ENCODE results near the gene IZUMO2.
A peak's percentile ranks its signal among the peaks of the same experiment; 100 is the strongest.

The IZUMO2 gene

GRCh38 chr19:50204081-50204428 lies 41.0 kb upstream of the IZUMO2 start:
- TF ChIP-seq, protein P1, sequence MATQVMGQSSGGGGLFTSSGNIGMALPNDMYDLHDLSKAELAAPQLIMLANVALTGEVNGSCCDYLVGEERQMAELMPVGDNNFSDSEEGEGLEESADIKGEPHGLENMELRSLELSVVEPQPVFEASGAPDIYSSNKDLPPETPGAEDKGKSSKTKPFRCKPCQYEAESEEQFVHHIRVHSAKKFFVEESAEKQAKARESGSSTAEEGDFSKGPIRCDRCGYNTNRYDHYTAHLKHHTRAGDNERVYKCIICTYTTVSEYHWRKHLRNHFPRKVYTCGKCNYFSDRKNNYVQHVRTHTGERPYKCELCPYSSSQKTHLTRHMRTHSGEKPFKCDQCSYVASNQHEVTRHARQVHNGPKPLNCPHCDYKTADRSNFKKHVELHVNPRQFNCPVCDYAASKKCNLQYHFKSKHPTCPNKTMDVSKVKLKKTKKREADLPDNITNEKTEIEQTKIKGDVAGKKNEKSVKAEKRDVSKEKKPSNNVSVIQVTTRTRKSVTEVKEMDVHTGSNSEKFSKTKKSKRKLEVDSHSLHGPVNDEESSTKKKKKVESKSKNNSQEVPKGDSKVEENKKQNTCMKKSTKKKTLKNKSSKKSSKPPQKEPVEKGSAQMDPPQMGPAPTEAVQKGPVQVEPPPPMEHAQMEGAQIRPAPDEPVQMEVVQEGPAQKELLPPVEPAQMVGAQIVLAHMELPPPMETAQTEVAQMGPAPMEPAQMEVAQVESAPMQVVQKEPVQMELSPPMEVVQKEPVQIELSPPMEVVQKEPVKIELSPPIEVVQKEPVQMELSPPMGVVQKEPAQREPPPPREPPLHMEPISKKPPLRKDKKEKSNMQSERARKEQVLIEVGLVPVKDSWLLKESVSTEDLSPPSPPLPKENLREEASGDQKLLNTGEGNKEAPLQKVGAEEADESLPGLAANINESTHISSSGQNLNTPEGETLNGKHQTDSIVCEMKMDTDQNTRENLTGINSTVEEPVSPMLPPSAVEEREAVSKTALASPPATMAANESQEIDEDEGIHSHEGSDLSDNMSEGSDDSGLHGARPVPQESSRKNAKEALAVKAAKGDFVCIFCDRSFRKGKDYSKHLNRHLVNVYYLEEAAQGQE (IDR thresholded peaks at IDR 0.05; ENCODE audit: low read depth): no peak
- TF ChIP-seq USF1 (IDR thresholded peaks at IDR 0.05) (no peak), ZBTB7A (IDR thresholded peaks at IDR 0.05; ENCODE audit: low read depth) (no peak), RAD21 (IDR thresholded peaks at IDR 0.05; ENCODE audit: low read depth) (no peak), CREB1 (IDR thresholded peaks at IDR 0.05; ENCODE audit: low read depth) (no peak), EGR1 (IDR thresholded peaks at IDR 0.05) (no peak), TCF12 (IDR thresholded peaks at IDR 0.05; ENCODE audit: low read depth) (no peak), FOXM1 (IDR thresholded peaks at IDR 0.05; ENCODE audit: borderline replicate concordance, low read depth) (no peak), TEAD4 (IDR thresholded peaks at IDR 0.05) (no peak), NFIC (IDR thresholded peaks at IDR 0.05) (no peak), EP300 (IDR thresholded peaks at IDR 0.05; ENCODE audit: borderline replicate concordance) (no peak), YY1 (IDR thresholded peaks at IDR 0.05; ENCODE audit: low read depth) (no peak), CEBPB (IDR thresholded peaks at IDR 0.05) (no peak), TAF1 (IDR thresholded peaks at IDR 0.05; ENCODE audit: low read depth) (no peak)
- TF ChIP-seq, protein P2, sequence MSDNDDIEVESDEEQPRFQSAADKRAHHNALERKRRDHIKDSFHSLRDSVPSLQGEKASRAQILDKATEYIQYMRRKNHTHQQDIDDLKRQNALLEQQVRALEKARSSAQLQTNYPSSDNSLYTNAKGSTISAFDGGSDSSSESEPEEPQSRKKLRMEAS (IDR thresholded peaks at IDR 0.05): no peak

DNA sequence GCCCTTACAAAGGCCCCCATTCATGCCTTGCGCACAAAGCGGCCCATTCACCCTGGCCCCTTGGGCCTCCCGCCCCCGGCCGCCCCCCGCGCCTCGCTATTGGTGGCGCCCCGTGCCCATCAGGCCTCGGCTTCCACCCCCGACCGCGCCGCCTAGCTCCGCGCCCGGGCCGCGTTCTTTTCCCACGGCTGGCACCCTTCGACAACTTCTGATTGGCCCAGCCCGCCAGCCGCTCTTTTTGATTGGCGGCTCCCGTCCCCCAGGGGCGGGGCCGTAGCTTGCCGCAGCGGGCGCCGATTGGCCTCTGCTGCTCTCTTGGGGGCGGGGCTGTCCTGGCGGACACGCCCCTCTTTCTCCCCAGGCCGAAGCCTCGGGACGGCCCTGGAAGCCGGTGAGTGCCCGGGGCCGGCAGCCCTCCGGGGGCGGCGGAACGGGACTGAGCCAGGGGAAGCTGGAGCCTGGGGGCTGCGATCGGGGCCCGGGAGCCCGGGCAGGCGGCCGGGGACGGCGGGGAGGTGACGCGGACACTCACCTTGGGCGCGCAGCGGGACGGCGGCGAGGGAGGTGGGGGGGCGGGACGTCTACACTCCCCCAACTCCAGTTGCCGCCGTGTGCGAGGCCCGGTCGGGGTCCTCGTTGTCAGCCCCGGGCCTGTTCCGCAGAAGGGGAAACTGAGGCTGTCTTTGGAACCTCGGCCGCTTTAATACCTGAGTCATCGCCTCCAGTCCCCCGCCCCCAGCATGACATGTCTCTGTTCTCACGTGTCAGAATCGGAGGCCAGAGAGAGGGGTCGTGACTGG lies 40.4 kb upstream of the IZUMO2 start, which contains the start of gene MYH14:
Gene MYH14 (plus strand): TSS at position 342 of the 800 bp plus-strand sequence. CDS start 6,744 bp downstream, outside the sequence.
- no peak for TF ChIP-seq CREB1 (IDR thresholded peaks at IDR 0.05; ENCODE audit: low read depth)
- peak; percentile 65 for TF ChIP-seq TAF1 (IDR thresholded peaks at IDR 0.05; ENCODE audit: low read depth)
- peak; percentile 45; the same call in 1 of the 2 replicates for TF ChIP-seq TCF12 (IDR thresholded peaks at IDR 0.05; ENCODE audit: low read depth)
- no peak for TF ChIP-seq RAD21 (IDR thresholded peaks at IDR 0.05; ENCODE audit: low read depth)
- TF ChIP-seq EGR1 (IDR thresholded peaks at IDR 0.05): peak; percentile 46; the same call in 1 of the 2 replicates
- no peak for TF ChIP-seq YY1 (IDR thresholded peaks at IDR 0.05; ENCODE audit: low read depth)
- no peak for TF ChIP-seq USF1 (IDR thresholded peaks at IDR 0.05)
- TF ChIP-seq NFIC (IDR thresholded peaks at IDR 0.05): no peak
- TF ChIP-seq, protein P2 (IDR thresholded peaks at IDR 0.05): peak; percentile 34
- TF ChIP-seq ZBTB7A (IDR thresholded peaks at IDR 0.05; ENCODE audit: low read depth): no peak; the same call in 1 of the 2 replicates
- no peak for TF ChIP-seq CEBPB (IDR thresholded peaks at IDR 0.05)
- TF ChIP-seq EP300 (IDR thresholded peaks at IDR 0.05; ENCODE audit: borderline replicate concordance): peak; percentile 30
- no peak for TF ChIP-seq FOXM1 (IDR thresholded peaks at IDR 0.05; ENCODE audit: borderline replicate concordance, low read depth)
- no peak for TF ChIP-seq TEAD4 (IDR thresholded peaks at IDR 0.05)

- TF ChIP-seq NFIC (IDR thresholded peaks at IDR 0.05): no peak
- TF ChIP-seq TAF1 (IDR thresholded peaks at IDR 0.05; ENCODE audit: low read depth): no peak
- TF ChIP-seq RAD21 (IDR thresholded peaks at IDR 0.05; ENCODE audit: low read depth): no peak
- TF ChIP-seq USF1 (IDR thresholded peaks at IDR 0.05): no peak
- TF ChIP-seq, protein P1 (IDR thresholded peaks at IDR 0.05; ENCODE audit: low read depth): no peak
- TF ChIP-seq FOXM1 (IDR thresholded peaks at IDR 0.05; ENCODE audit: borderline replicate concordance, low read depth): no peak
- no peak for TF ChIP-seq YY1 (IDR thresholded peaks at IDR 0.05; ENCODE audit: low read depth)
- no peak for TF ChIP-seq ZBTB7A (IDR thresholded peaks at IDR 0.05; ENCODE audit: low read depth)
Measured at GRCh38 chr19:50202962-50203280, 39.8 kb upstream of the IZUMO2 start.

DNA sequence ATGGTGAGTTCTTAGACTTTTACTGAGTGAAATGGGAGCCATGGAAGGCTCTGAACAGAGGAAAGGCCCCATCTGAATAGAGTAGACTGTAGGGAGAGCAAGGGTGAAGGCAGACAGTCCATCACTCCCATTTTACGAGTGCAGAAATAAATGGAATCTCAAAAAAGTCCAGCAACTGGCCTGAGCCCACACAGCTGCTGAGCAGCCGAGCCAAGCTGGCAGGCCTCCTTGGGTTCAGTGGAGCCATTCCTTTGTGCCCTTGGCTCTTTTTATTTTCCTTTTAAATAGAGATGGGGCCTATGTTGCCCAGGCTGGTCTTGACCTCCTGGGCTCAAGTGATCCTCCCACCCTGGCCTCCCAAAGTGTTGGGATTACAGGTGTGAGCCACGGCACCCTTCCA lies 39.3 kb upstream of the IZUMO2 start:
- no peak for TF ChIP-seq CREB1 (IDR thresholded peaks at IDR 0.05; ENCODE audit: low read depth)

GRCh38 chr19:50199259-50199555 lies 36.1 kb upstream of the IZUMO2 start:
- TF ChIP-seq EP300 (IDR thresholded peaks at IDR 0.05; ENCODE audit: borderline replicate concordance) (no peak), RAD21 (IDR thresholded peaks at IDR 0.05; ENCODE audit: low read depth) (no peak), CREB1 (IDR thresholded peaks at IDR 0.05; ENCODE audit: low read depth) (no peak), TCF12 (IDR thresholded peaks at IDR 0.05; ENCODE audit: low read depth) (no peak), FOXM1 (IDR thresholded peaks at IDR 0.05; ENCODE audit: borderline replicate concordance, low read depth) (no peak), EGR1 (IDR thresholded peaks at IDR 0.05) (no peak), YY1 (IDR thresholded peaks at IDR 0.05; ENCODE audit: low read depth) (no peak), ZBTB7A (IDR thresholded peaks at IDR 0.05; ENCODE audit: low read depth) (no peak), NFIC (IDR thresholded peaks at IDR 0.05) (no peak)
- TF ChIP-seq, protein P2 (IDR thresholded peaks at IDR 0.05): no peak
- TF ChIP-seq, protein P1 (IDR thresholded peaks at IDR 0.05; ENCODE audit: low read depth): no peak

Measured in Ishikawa (cell line).